GM18873 (cell line): ENCODE data around the gene AKAP13.
"Not testable (repeated sequence)": the region's sequence is repeated elsewhere in the genome, so short reads cannot be mapped to it uniquely, and the experiment has no call there.

Experiments used
- ATAC-seq: cut with Tn5 transposase; IDR thresholded peaks from one replicate; pipeline ENCODE4 v1.9.1; 2021; ENCODE audit warnings: mild to moderate bottlenecking, moderate library complexity, moderate number of reproducible peaks; ENCODE audit not compliant: unreplicated experiment, low FRiP score

Gene AKAP13

DNA sequence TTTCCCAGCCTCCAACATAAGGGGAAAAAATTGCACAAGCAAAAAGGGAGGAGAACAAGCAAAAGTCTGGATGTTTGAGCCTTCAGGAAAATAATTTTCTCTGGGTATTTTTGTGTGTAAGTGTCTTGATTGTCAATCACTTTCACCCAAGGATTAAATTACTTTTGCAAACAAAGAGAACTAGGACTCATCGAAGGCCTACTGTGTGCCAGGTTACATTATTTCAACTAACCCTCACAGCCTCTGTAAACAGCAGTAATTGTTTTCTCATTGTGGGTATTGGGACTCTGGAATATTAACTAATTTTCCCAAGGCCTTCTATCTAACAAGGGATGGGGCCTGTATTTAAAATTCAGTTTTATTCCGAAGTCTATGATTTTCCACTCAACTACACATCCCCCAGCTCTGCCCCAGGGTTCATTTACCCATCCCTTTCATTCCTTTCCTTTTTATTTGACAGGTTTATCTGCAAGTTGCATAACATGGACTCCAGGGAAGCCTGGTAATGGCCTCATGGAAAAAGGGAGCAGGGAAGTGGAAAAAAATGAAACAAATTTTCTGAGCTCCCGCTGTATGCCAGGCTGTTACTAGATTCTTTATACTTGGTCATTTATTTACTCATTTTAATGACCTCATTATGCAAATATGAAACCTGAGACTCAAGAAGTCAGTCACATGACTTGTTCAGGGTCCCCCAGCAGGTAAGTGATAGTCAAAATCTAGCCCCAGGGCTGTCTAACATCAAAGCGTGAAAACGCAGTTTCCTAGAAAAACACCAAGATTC lies 32.9 kb upstream of the AKAP13 start:
- not testable (repeated sequence) for ATAC-seq

DNA sequence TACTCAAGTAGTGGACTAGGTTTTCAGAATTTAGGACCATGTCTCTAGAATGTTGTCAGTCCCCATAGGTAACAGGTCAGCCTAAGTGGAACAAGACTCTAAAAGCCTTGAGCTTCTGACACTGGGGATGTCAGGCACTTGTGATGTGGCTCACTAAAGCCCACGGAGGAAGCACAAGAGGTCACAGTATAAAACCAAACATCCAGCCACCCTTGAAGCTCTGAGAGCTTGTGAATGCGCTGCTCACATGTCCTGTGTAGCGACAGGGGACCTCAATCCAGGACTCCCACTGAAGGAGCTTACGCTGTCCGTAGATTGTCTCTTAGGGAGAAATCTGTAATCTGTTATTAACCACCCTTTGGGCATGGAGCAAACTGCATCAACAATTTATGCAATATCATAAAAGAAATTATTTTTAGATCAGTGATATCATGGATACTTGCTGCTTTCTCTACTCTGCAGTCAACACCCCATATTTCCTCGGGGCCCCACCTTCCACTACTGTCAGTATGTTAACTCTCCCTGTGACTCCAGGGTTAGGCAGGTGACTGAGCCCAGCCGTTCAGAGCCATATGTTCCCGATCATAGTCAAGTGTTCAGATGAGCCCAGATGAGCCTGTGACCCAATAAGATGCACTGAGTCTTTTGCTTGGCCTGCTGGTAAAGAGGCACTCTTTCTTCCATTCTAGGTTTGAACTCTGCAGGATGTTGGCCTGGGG lies 32.2 kb upstream of the AKAP13 start:
- not testable (repeated sequence) for ATAC-seq

DNA sequence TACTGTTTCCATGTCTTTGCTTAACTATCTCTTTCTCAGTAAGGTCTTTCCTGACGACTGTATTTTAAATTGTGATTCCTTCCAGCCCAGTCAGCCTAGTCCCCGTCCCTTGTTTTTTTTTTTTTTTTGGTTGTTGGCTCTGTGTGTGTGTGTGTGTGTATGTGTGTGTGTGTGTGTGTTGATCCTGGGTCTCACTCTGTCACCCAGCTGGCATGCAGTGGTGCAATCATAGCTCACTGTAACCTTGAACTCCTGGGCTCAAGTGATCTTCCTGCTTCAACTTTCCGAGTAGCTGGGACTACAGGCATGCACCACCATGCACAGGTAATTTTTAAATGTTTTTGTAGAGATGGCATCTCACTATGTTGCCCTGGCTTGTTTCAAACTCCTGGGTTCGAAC lies 31.3 kb upstream of the AKAP13 start:
- not testable (repeated sequence) for ATAC-seq

DNA sequence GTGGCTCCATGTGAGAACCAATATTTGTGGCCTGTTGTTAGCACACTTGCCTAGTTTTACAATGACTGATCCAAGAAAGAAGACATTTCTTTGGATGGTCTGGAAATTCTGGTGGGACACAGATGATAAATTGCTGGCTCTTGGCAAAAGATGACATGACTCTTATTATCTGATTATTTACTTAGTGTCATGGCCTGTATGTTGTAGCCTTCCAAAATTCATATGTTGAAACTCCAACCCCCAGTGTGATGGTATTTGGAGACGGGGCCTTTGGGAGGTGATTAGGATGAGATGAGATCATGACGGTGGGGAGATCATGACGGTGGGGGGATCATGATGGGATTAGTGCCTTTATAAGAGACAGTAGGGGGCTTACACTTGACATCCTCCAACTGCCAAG lies 30.0 kb upstream of the AKAP13 start:
- ATAC-seq = no peak

DNA sequence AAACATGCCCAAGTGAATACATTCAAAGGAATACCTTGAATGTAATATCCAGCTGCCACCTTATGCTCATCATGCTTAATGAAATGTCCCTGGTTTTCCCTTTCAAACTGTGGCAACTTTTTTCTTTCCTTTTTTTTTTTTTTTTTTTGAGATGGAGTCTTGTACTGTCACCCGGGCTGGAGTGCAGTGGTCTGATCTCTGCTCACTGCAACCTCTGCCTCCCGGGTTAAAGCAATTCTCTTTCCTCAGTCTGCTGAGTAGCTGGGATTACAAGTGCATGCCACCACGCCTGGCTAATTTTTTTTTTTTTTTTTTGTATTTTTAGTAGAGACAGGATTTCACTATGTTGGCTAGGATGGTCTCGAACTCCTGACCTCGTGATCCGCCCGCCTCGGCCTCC lies 28.9 kb upstream of the AKAP13 start:
- not testable (repeated sequence) for ATAC-seq

DNA sequence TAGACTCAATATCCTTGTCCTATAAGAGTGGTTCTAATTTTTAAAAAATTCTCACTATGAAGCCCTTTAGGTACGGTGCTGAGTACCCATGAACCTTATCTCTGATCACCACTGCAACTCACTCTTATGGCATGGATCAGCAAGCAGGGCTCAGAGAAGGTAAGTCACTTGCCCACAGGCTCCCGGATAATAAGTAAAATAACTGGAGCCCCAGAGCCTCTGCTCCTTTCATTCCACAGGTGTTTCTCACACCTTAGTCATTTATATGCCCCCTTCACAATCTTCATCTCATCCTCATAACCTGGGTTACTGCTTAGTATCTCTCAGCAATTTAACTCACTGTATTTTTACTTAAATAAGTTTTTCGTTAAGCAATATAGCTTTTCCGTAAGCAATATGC lies 28.4 kb upstream of the AKAP13 start:
- ATAC-seq = no peak

DNA sequence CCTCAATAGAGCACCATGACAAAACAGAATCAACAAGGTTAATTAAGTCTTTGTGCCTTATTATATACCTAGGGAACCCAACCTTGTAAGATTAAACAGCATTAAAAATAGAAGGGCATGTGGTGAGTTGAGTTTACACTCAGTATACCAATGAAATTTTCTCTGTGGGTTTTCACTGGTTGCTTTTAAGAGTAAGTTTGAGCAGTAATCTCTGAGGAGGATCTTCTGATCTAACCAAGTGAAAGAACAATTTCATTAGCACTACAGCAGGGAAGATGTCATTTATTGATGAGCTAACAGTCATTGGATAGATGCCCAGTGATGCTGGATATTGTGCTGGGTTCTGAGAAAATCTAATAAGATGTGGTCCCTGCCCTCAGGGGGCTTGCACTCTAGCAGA lies 26.9 kb upstream of the AKAP13 start:
- no peak for ATAC-seq

DNA sequence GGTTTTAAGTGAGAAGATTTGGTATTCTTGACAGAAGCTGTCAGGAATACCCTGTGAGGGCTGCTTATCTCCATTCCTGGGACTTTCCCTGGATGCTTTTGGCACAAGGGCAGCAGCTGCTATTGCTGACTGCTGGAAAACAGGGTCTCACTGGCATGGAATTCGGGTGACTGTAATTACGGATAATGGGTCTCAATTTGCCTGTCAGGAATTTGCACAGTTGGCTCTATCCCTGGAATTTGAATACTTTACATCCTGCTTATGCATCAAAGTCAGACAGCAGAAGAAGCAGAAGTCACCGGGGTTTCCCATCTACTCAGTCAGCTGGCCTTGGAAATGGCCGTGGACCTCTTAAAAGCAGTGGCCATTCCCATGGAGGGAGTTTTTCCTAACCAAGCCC lies 25.9 kb upstream of the AKAP13 start:
- ATAC-seq = no peak

DNA sequence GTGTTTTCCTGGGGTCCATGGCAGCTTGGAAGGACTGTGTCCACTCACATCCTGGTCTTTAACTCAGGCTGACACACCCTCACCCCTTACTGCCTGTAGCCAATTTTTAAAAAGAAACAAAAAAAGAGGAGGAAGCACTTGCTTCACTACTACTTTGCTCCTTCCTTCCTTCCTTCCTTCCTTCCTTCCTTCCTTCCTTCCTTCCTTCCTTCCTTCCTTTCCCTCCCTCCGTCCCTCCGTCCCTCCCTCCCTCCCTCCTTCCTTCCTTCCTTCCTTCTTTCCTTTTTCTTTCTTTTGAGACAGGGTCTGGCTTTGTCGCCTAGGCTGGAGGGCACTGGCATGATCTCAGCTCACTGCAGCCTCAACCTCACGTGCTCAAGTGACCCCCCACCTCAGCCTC lies 25.5 kb upstream of the AKAP13 start:
- no peak for ATAC-seq

DNA sequence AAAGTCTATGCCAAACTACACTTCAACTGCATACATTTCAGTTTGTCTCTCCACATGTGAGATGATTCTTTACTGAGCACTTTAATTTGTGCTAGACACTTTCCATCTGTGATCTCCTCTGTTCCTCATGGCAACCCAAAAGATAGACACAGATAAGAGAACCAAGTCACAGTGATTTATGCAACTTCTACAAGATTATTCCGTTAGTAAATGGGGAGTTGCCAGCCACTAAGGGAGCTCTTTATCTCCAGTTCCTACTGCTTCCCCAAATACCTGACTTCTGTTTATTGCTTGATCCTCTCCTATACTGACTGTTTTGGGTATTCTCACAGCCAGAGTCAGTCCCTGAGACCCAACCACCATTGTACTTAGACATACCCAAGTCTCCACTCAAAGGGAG lies 24.1 kb upstream of the AKAP13 start:
- ATAC-seq = no peak

DNA sequence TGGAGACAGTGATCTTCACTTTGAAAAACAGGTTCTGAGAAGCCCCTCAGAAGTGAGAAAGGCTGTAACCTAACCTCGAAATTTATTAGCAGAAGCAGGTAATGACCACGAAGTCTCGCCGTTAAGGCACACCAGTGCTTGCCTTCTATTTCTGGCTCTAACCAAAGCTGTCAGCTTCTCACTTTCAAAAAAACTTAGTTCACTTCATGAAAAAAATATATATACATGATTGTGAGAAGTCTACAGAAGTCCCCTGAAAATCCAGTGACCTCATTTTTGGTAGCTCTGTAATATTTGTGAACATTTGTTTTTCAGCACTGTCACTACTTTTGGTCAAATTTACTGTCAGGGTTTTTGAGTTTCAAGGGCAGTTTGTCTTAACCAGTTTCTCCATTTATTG lies 19.1 kb upstream of the AKAP13 start:
- ATAC-seq = peak; percentile 65

DNA sequence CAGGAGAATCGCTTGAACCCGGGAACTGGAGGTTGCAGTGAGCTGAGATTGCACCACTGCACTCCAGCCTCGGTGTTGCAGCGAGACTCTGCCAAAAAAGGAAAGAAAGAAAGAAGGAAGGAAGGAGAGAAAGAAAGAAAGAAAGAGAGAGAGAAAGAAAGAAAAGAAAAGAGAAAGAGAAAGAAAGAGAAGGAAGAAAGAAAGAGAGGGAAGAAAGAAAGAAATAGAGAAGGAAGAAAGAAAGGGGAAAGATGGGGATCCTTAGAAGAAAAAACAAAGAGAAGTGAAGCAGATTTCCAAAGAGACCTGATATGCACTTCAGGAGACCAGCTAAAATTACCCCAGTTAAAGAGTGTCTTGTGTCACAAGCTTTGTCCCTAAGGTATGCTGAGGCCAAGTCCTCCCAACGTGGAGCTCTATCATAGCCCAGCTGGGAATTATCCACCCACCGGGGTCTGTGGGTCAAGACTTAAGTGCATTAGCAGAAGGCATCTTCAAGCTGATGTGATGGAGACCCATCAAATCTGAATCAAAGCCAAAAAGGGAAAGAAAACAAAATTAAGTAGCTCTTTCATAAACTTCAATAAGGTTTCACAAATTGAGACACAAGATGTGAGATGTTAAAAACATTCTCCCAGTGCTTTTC lies 17.8 kb upstream of the AKAP13 start:
- ATAC-seq = no peak

DNA sequence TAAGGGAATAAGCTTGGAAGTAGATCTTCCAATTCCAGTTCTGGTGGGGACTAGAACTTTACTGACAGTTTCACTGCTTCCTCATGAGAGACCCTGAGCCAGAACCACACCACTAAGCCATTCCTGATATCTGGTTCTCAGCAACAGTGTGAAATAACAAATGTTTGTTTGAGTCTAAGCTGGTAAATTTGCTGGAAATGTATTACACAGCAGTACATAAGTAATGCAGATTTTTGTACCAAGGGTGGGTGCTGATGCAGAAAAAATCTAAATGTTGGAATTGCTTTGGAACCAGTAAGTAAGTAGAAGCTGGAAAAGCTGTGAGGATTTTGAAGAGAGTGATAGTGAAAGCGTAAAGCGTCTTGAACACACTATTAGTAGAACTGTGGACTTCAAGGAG lies 14.4 kb upstream of the AKAP13 start:
- ATAC-seq = no peak

DNA sequence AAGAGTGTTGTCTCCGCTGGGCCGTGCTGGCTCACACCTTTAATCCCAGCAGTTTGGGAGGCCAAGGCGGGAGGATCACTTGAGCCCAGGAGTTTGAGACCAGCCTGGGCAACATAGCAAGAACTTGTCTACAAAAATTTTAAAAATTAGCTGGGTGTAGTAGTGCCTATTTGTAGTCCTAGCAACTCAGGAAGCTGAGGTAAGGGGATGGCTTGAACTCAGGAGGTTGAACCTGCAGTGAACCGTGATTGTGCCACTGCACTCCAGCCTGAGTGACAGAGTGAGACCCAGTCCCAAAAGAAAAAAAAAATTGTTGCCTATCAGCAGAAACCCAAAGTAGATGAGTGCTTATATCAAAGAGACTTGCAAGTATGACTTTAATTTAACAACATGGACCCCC lies 12.7 kb upstream of the AKAP13 start:
- no peak for ATAC-seq

DNA sequence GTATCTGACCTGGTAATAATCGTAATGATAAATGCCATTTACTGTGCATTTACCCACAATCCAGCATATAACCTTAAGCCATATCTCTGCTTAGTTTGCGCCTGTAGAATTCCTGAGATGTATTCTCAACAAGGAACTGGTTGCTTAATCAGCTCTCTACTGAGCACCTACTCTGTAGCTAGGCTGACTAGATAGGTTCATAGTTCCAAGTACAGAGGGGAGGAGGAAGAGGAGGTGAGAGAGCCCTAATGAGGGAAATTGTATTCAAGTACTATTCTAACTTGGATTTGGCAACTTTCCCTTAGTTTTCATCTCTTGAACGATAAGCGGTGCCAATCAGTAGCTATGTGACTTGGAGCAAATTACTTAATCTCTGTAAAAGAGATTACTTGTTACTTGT lies 5.6 kb upstream of the AKAP13 start:
- no peak for ATAC-seq

DNA sequence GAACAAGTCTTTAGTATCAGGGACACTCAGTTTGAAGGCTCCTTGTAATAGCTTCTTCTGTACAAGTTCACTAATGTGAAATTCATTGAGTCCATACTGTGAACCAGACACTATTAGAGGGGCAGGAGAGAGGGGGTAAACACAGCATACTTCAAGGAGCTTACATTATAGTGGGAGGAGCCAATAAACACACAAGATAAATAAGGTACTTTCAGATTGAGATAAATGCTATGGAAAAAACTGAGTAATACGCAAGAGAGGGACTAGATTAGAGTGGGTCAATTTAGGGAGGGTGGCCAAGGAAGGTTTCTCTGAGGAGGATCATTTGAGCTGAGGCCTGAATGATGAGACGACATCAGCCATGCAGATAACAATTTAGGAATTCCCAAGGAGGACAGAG lies 3.1 kb upstream of the AKAP13 start:
- no peak for ATAC-seq

DNA sequence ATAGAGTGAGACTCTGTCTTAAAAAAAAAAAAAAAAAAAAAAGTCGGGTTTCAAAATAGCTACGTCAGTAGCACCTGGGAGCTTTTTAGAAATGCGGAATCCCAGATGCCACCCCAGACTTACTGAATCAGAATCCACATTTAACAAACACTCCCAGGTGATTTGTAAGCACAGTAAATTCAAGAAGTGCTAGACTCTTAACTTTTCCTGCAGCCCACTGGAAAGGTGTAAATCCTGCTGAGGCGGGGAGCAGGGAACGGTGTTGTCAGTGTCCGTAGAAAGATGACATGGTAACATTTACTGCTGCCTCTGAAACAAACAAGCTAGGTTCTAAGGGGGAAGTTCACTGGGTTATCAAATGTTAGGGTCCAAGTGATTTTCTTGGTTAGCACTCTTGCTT lies 2.4 kb upstream of the AKAP13 start:
- no peak for ATAC-seq

DNA sequence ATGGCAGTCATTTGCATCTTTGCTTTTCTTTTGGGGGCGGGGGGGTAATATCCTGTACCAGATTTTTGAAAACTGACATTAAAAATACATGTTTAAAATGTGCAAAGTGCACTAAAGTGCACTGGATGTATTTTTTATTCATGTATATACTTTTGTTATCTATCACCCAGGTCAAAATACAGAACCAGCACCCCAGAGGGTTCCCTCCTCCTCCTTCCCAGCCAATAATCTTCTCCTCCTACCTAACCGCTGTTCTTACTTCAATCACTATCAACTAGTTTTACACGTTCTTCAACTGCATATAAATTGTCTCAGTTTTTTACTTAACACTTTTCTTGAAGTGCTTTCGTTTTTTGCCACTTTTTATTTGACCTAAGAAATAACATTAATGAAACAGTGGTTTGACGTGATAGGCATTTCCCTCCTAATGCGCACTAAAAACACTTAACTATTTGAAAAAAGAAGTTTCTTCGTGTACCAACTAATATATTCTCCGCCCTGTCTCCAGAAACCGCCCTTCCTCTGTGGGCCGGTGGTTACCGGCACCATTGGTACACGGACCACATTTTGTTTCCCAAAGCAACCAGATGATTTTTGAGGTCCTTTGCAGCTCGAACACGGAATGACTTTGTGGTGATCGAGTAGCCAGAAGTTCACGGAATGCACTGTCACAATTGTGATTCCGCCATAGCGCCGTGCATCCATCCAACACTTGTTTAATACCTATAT lies 836 bp upstream of the AKAP13 start:
- no peak for ATAC-seq

DNA sequence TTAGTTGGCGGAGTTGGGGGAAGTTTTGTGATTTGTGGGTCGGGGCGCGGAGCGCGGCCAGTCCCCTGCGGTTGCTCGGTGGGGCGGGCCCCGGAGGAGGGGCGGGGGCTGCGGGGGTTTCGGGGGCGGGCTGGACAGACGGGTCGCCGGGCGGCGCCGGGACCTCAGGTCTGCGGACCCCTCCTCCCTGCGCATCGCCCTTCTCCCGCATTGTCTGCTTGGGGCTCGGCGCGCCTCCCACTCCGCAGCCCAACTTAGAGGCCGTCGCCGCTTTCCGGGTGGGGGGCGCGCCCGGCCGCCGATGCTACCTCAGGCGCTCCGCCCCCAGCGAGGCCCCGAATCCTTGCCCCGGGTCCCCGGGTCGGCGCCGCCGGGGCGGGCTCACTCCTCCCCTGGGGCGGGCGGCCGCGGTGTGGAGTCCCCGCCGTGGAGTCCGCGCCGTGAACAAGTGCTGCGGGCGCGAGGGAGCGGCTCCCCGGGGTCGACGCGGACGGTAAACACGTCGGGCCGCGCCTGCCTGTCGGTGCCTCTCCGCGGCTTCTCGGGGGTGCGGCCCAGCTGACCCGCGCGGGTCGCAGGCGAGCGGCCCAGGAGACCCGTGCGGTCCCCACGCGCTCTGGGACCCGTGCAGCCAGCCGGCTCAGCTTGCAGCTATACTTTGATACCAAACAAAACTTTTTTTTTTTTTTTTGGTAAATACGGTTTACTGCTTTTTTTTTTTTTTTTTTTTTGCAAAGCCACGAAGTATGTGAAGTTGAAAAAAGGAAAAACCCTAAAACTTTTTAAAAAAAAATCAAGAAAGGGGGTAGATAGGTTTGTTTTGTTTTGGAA lies 624 bp downstream of the AKAP13 start:
- peak; percentile 36 for ATAC-seq
